SK-N-MC (cell line): ENCODE data around the gene MIS18A.
"Not testable (repeated sequence)": the region's sequence is repeated elsewhere in the genome, so short reads cannot be mapped to it uniquely, and the experiment has no call there.

Experiments
- DNase-seq: peaks from one replicate; pipeline ENCODE4 v3.0.0-alpha.2; 2011; ENCODE audit warnings: low read depth, low spot score
- H3K27ac ChIP-seq: fragments of 200-600 bp; sonication (generic); 2 replicates; pipeline ENCODE4 v1.5.1; 2016; ENCODE audit warnings: mixed run types
- H3K36me3 ChIP-seq: fragments of 200-600 bp; sonication (generic); 2 replicates; pipeline ENCODE4 v1.6.1; 2017; ENCODE audit warnings: antibody characterized with exemption, low read length, mixed read lengths; ENCODE audit not compliant: insufficient read depth
- H3K4me3 ChIP-seq: fragments of 200-600 bp; sonication (generic); 2 replicates; pipeline ENCODE4 v1.5.1; 2016
- H3K9ac ChIP-seq: fragments of 200-600 bp; sonication (generic); 2 replicates; pipeline ENCODE4 v1.8.0; 2017; ENCODE audit warnings: mixed run types, mixed read lengths; ENCODE audit not compliant: insufficient read length
- H3K9me3 ChIP-seq: fragments of 200-600 bp; sonication (generic); 2 replicates; pipeline ENCODE4 v1.6.1; 2017; ENCODE audit warnings: low read depth, mild to moderate bottlenecking, antibody characterized with exemption, low read length, moderate library complexity, mixed read lengths
- EZH2 ChIP-seq: fragments of 200-600 bp; sonication (generic); IDR thresholded peaks from one replicate; pipeline ENCODE4 v1.6.1; 2017; ENCODE audit warnings: antibody characterized with exemption
- FOXP2 ChIP-seq: optimal IDR thresholded peaks from 2 replicates; pipeline ENCODE3; 2011; ENCODE audit warnings: mild to moderate bottlenecking, moderate library complexity; ENCODE audit not compliant: insufficient read depth; ENCODE audit errors: extremely low read length, control extremely low read depth
- POLR2AphosphoS5 ChIP-seq: IDR thresholded peaks from 2 replicates; pipeline ENCODE4 v1.6.1; 2012; ENCODE audit warnings: mild to moderate bottlenecking, low read depth, low read length, borderline replicate concordance

The MIS18A gene

GRCh38 chr21:32317726-32318125, 38.9 kb upstream of the MIS18A start:
- Histone ChIP-seq H3K27ac (no peak overlapping the region), H3K36me3 (peaks cover 83% of the 10 kb centered on the region), H3K9me3 (no peaks in the 10 kb centered on the region), H3K4me3 (no peak overlapping the region), H3K9ac (no peak overlapping the region)
- DNase-seq = no peak
- TF ChIP-seq POLR2AphosphoS5 (no peak), EZH2 (no peak), FOXP2 (no peak)

- no peak for DNase-seq
- peaks cover 80% of the 10 kb centered on the region for H3K36me3 ChIP-seq
- H3K9ac ChIP-seq = no peak overlapping the region
- TF ChIP-seq POLR2AphosphoS5 = no peak
- TF ChIP-seq EZH2 = no peak
- no peak overlapping the region for H3K27ac ChIP-seq
- no peak overlapping the region for H3K4me3 ChIP-seq
- H3K9me3 ChIP-seq = no peaks in the 10 kb centered on the region
Observed at GRCh38 chr21:32316361-32317215, 37.7 kb upstream of the MIS18A start.

- H3K4me3 ChIP-seq = no peak overlapping the region
- H3K36me3 ChIP-seq = peaks cover 71% of the 10 kb centered on the region
- no peak overlapping the region for H3K27ac ChIP-seq
- DNase-seq = no peak
- H3K9me3 ChIP-seq = no peaks in the 10 kb centered on the region
- TF ChIP-seq EZH2 (no peak), POLR2AphosphoS5 (no peak), FOXP2 (no peak)
- no peak overlapping the region for H3K9ac ChIP-seq
Observed at GRCh38 chr21:32315511-32316281, 36.8 kb upstream of the MIS18A start.

DNA sequence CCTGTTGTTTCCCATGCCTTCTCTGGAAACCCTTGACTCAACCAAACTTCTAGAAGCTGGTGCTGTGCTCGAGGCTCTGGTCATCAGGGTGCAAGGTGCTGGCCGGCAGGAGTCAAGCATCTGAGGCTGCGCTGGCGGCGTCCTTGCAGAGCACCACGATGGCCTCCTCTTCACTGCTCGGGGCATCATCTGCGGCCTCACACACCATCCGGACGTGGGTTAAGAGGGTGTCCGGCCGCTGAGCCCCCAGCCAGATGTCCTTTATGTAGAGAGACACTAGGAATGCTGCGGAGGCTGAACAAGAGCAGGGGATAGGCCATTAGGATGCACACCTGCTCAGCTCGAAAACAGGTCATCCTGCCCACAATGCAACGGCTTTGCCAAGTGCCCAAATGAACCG, 36.0 kb upstream of the MIS18A start:
- Histone ChIP-seq H3K27ac (no peak overlapping the region), H3K9ac (no peak overlapping the region), H3K9me3 (no peaks in the 10 kb centered on the region), H3K36me3 (peaks cover 62% of the 10 kb centered on the region), H3K4me3 (no peak overlapping the region)
- TF ChIP-seq FOXP2 (no peak), EZH2 (no peak), POLR2AphosphoS5 (no peak)
- DNase-seq = no peak

DNA sequence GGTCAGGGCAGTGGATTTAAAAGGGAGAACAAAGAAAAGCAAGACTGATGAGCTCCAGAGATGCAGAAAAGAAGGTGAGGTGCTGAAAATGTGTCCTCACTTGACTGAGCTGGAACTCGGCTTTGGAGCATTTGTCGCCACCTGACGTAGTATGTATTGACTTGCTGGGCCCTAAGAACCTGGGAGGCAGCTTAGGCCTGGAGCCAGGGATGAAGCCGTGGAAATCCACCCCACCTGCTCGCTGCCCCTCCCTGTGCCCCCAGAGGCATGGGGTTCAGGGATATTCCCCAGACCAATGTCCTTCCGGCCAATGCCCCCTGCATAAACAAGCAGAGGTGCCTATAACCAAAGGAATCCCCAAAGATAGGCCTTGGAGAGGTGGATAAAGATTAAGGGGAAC, 34.1 kb upstream of the MIS18A start:
- H3K9ac ChIP-seq = no peak overlapping the region
- H3K9me3 ChIP-seq = no peaks in the 10 kb centered on the region
- no peak overlapping the region for H3K27ac ChIP-seq
- TF ChIP-seq FOXP2 (no peak), POLR2AphosphoS5 (no peak), EZH2 (no peak)
- no peak for DNase-seq
- H3K4me3 ChIP-seq = no peak overlapping the region
- peaks cover 53% of the 10 kb centered on the region for H3K36me3 ChIP-seq

DNA sequence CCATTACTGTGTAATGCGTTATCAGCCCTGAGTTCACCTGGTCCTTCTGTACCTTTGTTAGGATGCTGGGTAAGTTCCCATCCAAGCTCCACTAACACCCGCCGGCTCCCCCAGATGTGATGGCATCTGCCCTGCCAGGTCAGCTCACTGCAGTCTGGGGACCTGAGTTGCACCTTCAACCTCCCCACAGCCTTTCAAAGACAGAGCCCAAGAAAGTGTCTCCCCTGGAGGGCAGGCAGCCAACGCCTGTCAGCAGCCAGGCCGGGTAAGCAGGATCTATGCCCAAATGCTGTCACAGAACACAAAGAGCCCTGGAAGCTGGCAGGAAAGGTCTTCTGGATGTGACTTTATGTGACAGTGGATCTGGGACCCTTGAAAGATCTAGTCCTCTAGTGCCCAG, 33.5 kb upstream of the MIS18A start:
- no peak overlapping the region for H3K9ac ChIP-seq
- H3K27ac ChIP-seq = no peak overlapping the region
- TF ChIP-seq FOXP2 = no peak
- no peak for TF ChIP-seq EZH2
- TF ChIP-seq POLR2AphosphoS5 = no peak
- no peak for DNase-seq
- no peak overlapping the region for H3K4me3 ChIP-seq
- no peaks in the 10 kb centered on the region for H3K9me3 ChIP-seq
- H3K36me3 ChIP-seq = peaks cover 46% of the 10 kb centered on the region

DNA sequence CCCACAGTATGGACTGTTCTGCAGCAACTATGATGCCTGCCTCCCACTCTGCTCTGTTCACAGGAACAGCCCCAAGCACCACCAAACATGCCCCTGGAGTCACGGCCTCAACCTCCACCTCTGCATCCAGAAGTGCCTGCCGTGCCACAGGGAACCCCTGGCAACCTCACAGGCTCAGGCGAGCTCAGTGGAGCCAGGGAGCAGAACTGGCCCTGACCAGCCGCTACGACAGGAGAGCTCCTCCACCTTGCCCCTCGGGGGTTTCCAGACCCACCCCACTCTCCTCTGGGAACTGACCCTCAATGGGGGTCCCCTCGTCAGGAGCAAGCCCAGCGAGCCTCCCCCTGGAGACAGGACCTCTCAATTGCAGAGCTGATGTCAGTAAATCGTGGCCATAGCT, 32.8 kb upstream of the MIS18A start:
- DNase-seq = no peak
- no peak for TF ChIP-seq POLR2AphosphoS5
- TF ChIP-seq FOXP2 = no peak
- TF ChIP-seq EZH2 = no peak
- no peak overlapping the region for H3K9ac ChIP-seq

DNA sequence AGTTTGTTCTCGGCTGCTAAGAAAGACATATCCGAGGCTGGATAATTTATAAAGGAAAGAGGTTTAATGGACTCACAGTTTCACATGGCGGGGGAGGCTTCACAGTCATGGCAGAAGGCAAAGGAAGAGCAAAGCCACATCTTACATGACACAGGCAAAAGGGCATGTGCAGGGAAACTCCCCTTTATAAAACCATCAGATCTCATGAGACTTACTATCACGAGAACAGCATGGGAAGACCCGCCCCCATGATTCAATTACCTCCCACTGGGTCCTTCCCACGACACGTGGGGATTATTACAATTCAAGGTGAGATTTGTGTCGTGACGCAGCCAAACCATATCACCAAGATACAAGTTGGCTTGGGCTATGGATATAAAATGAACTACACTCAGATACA, 32.1 kb upstream of the MIS18A start:
- not testable (repeated sequence) for DNase-seq

More for the DNA sequence above, 32.8 kb upstream of the MIS18A start:
- Histone ChIP-seq H3K27ac (no peak overlapping the region), H3K4me3 (no peak overlapping the region), H3K36me3 (peaks cover 40% of the 10 kb centered on the region), H3K9me3 (no peaks in the 10 kb centered on the region)

GRCh38 chr21:32309906-32310460, 31.1 kb upstream of the MIS18A start:
- Histone ChIP-seq H3K9ac (no peak overlapping the region), H3K27ac (no peak overlapping the region), H3K36me3 (peaks cover 29% of the 10 kb centered on the region), H3K4me3 (no peak overlapping the region), H3K9me3 (no peaks in the 10 kb centered on the region)
- no peak for DNase-seq
- TF ChIP-seq FOXP2 (no peak), POLR2AphosphoS5 (no peak), EZH2 (no peak)

More for the DNA sequence above, 32.1 kb upstream of the MIS18A start:
- peaks cover 36% of the 10 kb centered on the region for H3K36me3 ChIP-seq
- not testable (repeated sequence) for H3K9ac ChIP-seq, H3K9me3 ChIP-seq, H3K27ac ChIP-seq, H3K4me3 ChIP-seq
